NCI-H748 (cell line): Measurements from ENCODE around the gene ZBTB42.
A peak's percentile ranks its signal among the peaks of the same experiment; 100 is the strongest.

Source experiments
- DNase-seq: peaks from one replicate; lab custom pipeline; 2025; ENCODE audit not compliant: unreplicated experiment; lab: John Stamatoyannopoulos, UW

The ZBTB42 gene

GRCh38 chr14:104769324-104770071 is 31.4 kb upstream of the ZBTB42 start:
- no peak for DNase-seq

- no peak for DNase-seq
These were observed 30.8 kb upstream of the ZBTB42 start for GRCh38 chr14:104770072-104770579.

GRCh38 chr14:104770851-104771272 is 30.0 kb upstream of the ZBTB42 start:
- no peak for DNase-seq

GRCh38 chr14:104771374-104771773 is 29.5 kb upstream of the ZBTB42 start:
- no peak for DNase-seq

- DNase-seq: no peak
These were observed 28.8 kb upstream of the ZBTB42 start for GRCh38 chr14:104771918-104772706.

GRCh38 chr14:104772707-104773504 is 28.0 kb upstream of the ZBTB42 start:
- DNase-seq: no peak

GRCh38 chr14:104773505-104774452 is 27.1 kb upstream of the ZBTB42 start:
- DNase-seq: no peak

GRCh38 chr14:104774453-104775072 is 26.3 kb upstream of the ZBTB42 start:
- no peak for DNase-seq

- DNase-seq: no peak
These were observed 25.8 kb upstream of the ZBTB42 start for GRCh38 chr14:104775073-104775489.

GRCh38 chr14:104776481-104776880 is 24.4 kb upstream of the ZBTB42 start:
- DNase-seq: no peak

GRCh38 chr14:104776961-104777807 is 23.7 kb upstream of the ZBTB42 start:
- no peak for DNase-seq

GRCh38 chr14:104777808-104778249 is 23.1 kb upstream of the ZBTB42 start:
- DNase-seq: no peak

- DNase-seq: peak; percentile 50
These were observed 22.1 kb upstream of the ZBTB42 start for GRCh38 chr14:104778694-104779331.

- no peak for DNase-seq
These were observed 21.0 kb upstream of the ZBTB42 start for GRCh38 chr14:104779776-104780512.

- DNase-seq: no peak
These were observed 20.3 kb upstream of the ZBTB42 start for GRCh38 chr14:104780513-104781030.

- DNase-seq: no peak
These were observed 19.4 kb upstream of the ZBTB42 start for GRCh38 chr14:104781271-104782077.
